GM12878 (cell line): ENCODE data around the gene PLVAP. TPM values are rescaled to one million over a fixed set of nuclear protein-coding genes. Genes with fewer than 3 reads are reported as not detected.

Experiments used
- BHLHE40 ChIP-seq, 2 experiments: fragments of 450-650 bp in 1 of 2; IDR thresholded peaks; 2 replicates each; pipeline ENCODE4 v1.6.1; 2011 to 2017; ENCODE audit warnings: low read depth in 2 of 2, borderline replicate concordance in 1 of 2, improper control_type of control experiment in 1 of 2, low read length in 1 of 2, mild to moderate bottlenecking in 1 of 2
- CBX3 ChIP-seq: fragments of 200-600 bp; sonication (generic); IDR thresholded peaks from 2 replicates; pipeline ENCODE4 v1.6.1; 2016; ENCODE audit warnings: low read depth, borderline replicate concordance
- CREM ChIP-seq: IDR thresholded peaks from 2 replicates; pipeline ENCODE4 v1.6.1; 2014; ENCODE audit warnings: antibody characterized with exemption, low read depth
- JUNB ChIP-seq: IDR thresholded peaks from 2 replicates; pipeline ENCODE4 v1.6.1; 2016; ENCODE audit warnings: antibody characterized with exemption, mild to moderate bottlenecking
- MEF2B ChIP-seq: fragments of 450-650 bp; IDR thresholded peaks from 2 replicates; pipeline ENCODE4 v1.6.1; 2018; ENCODE audit warnings: mild to moderate bottlenecking, moderate library complexity; ENCODE audit not compliant: partially characterized antibody, poor library complexity, severe bottlenecking
- MYB ChIP-seq: fragments of 150-350 bp; IDR thresholded peaks from 2 replicates; pipeline ENCODE4 v1.6.1; 2014; ENCODE audit warnings: mild to moderate bottlenecking, low read depth, low read length, borderline replicate concordance
- NFXL1 ChIP-seq: fragments of 450-650 bp; IDR thresholded peaks from 2 replicates; pipeline ENCODE4 v1.6.1; 2017; ENCODE audit warnings: antibody characterized with exemption, mild to moderate bottlenecking, borderline replicate concordance
- NR2F1 ChIP-seq: fragments of 450-650 bp; conservative IDR thresholded peaks from 2 replicates; pipeline ENCODE4 v1.6.1; 2017; ENCODE audit warnings: mild to moderate bottlenecking
- PAX5 ChIP-seq: IDR thresholded peaks from 2 replicates; pipeline ENCODE4 v1.6.1; 2011; ENCODE audit warnings: low read depth, low read length, borderline replicate concordance
- PKNOX1 ChIP-seq: fragments of 450-650 bp; IDR thresholded peaks from 2 replicates; pipeline ENCODE4 v1.6.1; 2016; ENCODE audit warnings: mild to moderate bottlenecking
- PML ChIP-seq: IDR thresholded peaks from 2 replicates; pipeline ENCODE4 v1.6.1; 2012; ENCODE audit warnings: low read length, inconsistent platforms
- POLR2A ChIP-seq: IDR thresholded peaks from 2 replicates; pipeline ENCODE4 v1.6.1; 2011; ENCODE audit warnings: low read depth, mild to moderate bottlenecking, low read length
- PRDM15 ChIP-seq: fragments of 450-650 bp; formaldehyde crosslinking; IDR thresholded peaks from 2 replicates; pipeline ENCODE4 v1.4.0; 2020; ENCODE audit warnings: mild to moderate bottlenecking, moderate library complexity
- RB1 ChIP-seq: fragments of 450-650 bp; formaldehyde crosslinking; IDR thresholded peaks from 2 replicates; pipeline ENCODE4 v1.6.1; 2017; ENCODE audit warnings: mild to moderate bottlenecking, borderline replicate concordance
- RFX5 ChIP-seq: IDR thresholded peaks from 2 replicates; pipeline ENCODE4 v1.6.1; 2011; ENCODE audit warnings: low read depth, low read length, improper control_type of control experiment
- SREBF1 ChIP-seq: IDR thresholded peaks from 2 replicates; pipeline ENCODE4 v1.6.1; 2012; ENCODE audit warnings: mild to moderate bottlenecking, low read length
- TAF1 ChIP-seq: IDR thresholded peaks from 2 replicates; pipeline ENCODE4 v1.6.1; 2011; ENCODE audit warnings: mild to moderate bottlenecking, low read depth, low read length, borderline replicate concordance
- YY1 ChIP-seq: IDR thresholded peaks from 2 replicates; pipeline ENCODE4 v1.6.1; 2011; ENCODE audit warnings: low read depth, mild to moderate bottlenecking, low read length
- ZBTB33 ChIP-seq: fragments of 450-650 bp; IDR thresholded peaks from 2 replicates; pipeline ENCODE4 v1.6.1; 2017; ENCODE audit warnings: mild to moderate bottlenecking
- ZBTB4 ChIP-seq: fragments of 450-650 bp; formaldehyde crosslinking; IDR thresholded peaks from 2 replicates; pipeline ENCODE4 v1.4.0; 2022; ENCODE audit warnings: mild to moderate bottlenecking, moderate library complexity
- ZNF274 ChIP-seq: IDR thresholded peaks from one replicate; pipeline ENCODE4 v1.8.0; 2011; ENCODE audit not compliant: insufficient read length, insufficient read depth
- ZNF622 ChIP-seq: fragments of 450-650 bp; IDR thresholded peaks from 2 replicates; pipeline ENCODE4 v1.6.1; 2017; ENCODE audit warnings: mild to moderate bottlenecking, inconsistent platforms
- polyA plus RNA-seq, 11 experiments: library from polyadenylated mRNA; depleted of rRNA in 4 of 11; unstranded in 6 of 11; stranded (reverse) in 5 of 11; fragments of >200 nt; fragmentation: Nextera tagmentation in 4 of 11; fragmentation: Illumina TruSeq in 1 of 11; extraction: Ambion mirVana in 4 of 11; extraction: Trizol in 1 of 11; gene quantifications; 1 replicate in 1 of 11; 2 replicates in 10 of 11; pipeline versions ENCODE4 v1.2.1 to v1.2.3, GENCODE V29; 2011 to 2016; ENCODE audit warnings: inconsistent platforms in 2 of 11, missing spikeins in 2 of 11, low read depth in 1 of 11
- total RNA-seq, 4 experiments: library from RNA; depleted of rRNA in 3 of 4; stranded (reverse); fragments of >200 nt in 3 of 4; fragmentation: Illumina TruSeq in 1 of 4; extraction: Trizol in 1 of 4; gene quantifications; 2 replicates each; pipeline versions ENCODE4 v1.2.1 to v1.2.3, GENCODE V29; 2013 to 2021

Gene PLVAP
- total and polyA plus RNA-seq, 10 of the 15 experiments (the other 5 are each of a cell fraction or from before 2014, with no cell fraction given) = 0.03 to 0.54 (median 0.06) TPM; not detected in 4

- peak; percentile 67; the same call in 1 of the 2 replicates for TF ChIP-seq PKNOX1
- TF ChIP-seq POLR2A = peak; percentile 87
- no peak for TF ChIP-seq PRDM15 (CRISPR knock-in tag)
- TF ChIP-seq BHLHE40 (IDR thresholded peaks at IDR 0.05; ENCODE audit: borderline replicate concordance in 1 of 2, low read depth in 2 of 2, low read length in 1 of 2) = peak in 1 of 2 experiments; percentile 31; a peak in 1 of 4 replicates
- TF ChIP-seq CBX3 = no peak
- peak; percentile 62; the same call in 1 of the 2 replicates for TF ChIP-seq RB1
- TF ChIP-seq YY1 = peak; percentile 89
- no peak for TF ChIP-seq ZNF274
- TF ChIP-seq MEF2B = peak; percentile 9
- TF ChIP-seq MYB = no peak
- peak; percentile 96 for TF ChIP-seq NR2F1
- TF ChIP-seq RFX5 = peak; percentile 77
- TF ChIP-seq TAF1 = peak; percentile 84
- peak; percentile 82 for TF ChIP-seq CREM
- no peak for TF ChIP-seq ZBTB4
- no peak for TF ChIP-seq ZBTB33
- no peak for TF ChIP-seq SREBF1
- TF ChIP-seq ZNF622 = peak; percentile 99
- 0 out of 2 replicates have a peak, but pooled peaks have one; percentile 9 for TF ChIP-seq PAX5
- TF ChIP-seq PML = no peak
- no peak for TF ChIP-seq NFXL1
- TF ChIP-seq JUNB = no peak
Observed at GRCh38 chr19:17309198-17309964, 67.8 kb downstream of the PLVAP start, which contains the start of gene DDA1 (continued).
